Right lobe of liver (tissue), 4 donors: ENCODE results near the gene SEMA4A.

Experiments used
- CTCF ChIP-seq, 4 donors: fragments of 200-600 bp in 3 of 4; fragments of 450-650 bp in 1 of 4; IDR thresholded peaks; one replicate each; pipeline versions ENCODE4 v1.5.1 to v1.8.0; 2016 to 2022; ENCODE audit warnings: antibody characterized with exemption in 4 of 4, mild to moderate bottlenecking in 2 of 4
- POLR2A ChIP-seq: fragments of 450-650 bp; IDR thresholded peaks from one replicate; pipeline ENCODE4 v1.6.1; 2017; ENCODE audit warnings: antibody characterized with exemption, mild to moderate bottlenecking
- donor health status: DM: no; HTN: no; CAD: no.
- donor health status: DM: no; HTN: no; CAD: no.
- donor health status: DM: no; HTN: yes; CAD: no.

GRCh38 chr1:156128308-156128653, 25.1 kb upstream of the SEMA4A start:
- TF ChIP-seq CTCF (IDR thresholded peaks at IDR 0.05) (no peak), POLR2A (no peak)
